ENCODE data around the gene KAZN.

GRCh38 chr1:14578156-14578555 is 20.3 kb upstream of the KAZN start:
- no peak for TF ChIP-seq ZNF384 (IDR thresholded peaks at IDR 0.05)
- no peak for TF ChIP-seq SUZ12 (IDR thresholded peaks at IDR 0.05)

All from HEK293T (cell line).